Hematopoietic multipotent progenitor cell treated with erythropoietin and hydrocortisone succinate and interleukin-3 and kit ligand, for 6 days (in vitro differentiated cells): ENCODE data around the gene SHB.

Source experiments
- DNase-seq: peaks from one replicate; pipeline ENCODE4 v3.0.0-alpha.2; 2015

The SHB gene

DNA sequence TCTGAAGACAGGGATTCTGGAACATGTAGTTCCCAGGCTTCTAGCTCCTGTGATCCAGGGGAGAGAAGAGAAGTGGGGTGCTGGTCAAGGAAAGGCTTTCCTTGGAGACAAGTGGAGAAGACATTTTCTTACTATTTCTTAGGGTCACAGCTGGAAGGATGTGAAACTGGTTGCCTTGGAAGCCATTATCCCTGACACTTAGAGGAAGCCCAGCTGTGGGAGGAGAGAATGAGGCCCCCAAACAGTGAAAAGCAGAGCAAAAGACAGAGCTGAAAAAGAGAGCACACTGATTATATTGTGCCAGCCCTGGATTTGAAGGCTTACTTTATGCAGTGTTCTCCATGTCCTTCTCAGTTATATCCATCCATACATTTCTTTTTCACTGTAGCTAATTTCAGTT is 17.5 kb upstream of the SHB start:
- no peak for DNase-seq

DNA sequence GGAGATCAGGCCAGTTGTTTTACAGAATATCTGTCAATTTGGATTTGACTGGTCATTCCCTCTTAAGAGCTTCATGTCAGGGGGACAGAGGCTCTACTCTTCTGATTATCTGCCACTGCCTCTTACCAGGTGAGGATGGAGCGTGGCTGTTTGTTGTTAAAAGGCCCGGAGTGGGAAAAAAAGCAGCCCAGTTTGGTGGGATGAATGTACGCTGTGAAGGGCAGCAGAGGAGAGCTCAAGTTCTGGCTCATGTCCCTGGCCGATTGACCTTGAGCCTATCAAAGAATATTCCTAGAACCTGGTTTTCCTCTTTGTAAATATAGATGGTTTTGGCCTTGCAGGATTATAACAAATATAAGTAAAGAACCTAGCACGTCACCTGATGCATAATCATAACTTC is 16.3 kb upstream of the SHB start:
- no peak for DNase-seq

DNA sequence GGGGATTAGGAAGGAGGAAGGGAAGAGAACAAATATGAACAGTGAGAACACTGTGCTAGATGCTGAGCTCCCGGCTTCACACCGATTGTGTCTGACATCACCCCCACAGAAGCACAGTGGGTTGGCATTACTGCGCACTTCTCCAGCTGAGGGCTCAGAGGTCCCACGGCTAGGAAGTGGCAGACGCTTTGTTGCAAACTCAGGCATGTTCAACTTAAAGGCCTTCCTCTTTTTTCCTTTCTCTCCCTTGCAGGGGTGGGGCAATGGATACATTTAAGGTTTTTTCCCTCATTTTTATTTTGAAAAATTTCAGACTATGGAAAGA is 15.5 kb upstream of the SHB start:
- no peak for DNase-seq

- no peak for DNase-seq
Measured at GRCh38 chr9:38083858-38084555, 15.0 kb upstream of the SHB start.

DNA sequence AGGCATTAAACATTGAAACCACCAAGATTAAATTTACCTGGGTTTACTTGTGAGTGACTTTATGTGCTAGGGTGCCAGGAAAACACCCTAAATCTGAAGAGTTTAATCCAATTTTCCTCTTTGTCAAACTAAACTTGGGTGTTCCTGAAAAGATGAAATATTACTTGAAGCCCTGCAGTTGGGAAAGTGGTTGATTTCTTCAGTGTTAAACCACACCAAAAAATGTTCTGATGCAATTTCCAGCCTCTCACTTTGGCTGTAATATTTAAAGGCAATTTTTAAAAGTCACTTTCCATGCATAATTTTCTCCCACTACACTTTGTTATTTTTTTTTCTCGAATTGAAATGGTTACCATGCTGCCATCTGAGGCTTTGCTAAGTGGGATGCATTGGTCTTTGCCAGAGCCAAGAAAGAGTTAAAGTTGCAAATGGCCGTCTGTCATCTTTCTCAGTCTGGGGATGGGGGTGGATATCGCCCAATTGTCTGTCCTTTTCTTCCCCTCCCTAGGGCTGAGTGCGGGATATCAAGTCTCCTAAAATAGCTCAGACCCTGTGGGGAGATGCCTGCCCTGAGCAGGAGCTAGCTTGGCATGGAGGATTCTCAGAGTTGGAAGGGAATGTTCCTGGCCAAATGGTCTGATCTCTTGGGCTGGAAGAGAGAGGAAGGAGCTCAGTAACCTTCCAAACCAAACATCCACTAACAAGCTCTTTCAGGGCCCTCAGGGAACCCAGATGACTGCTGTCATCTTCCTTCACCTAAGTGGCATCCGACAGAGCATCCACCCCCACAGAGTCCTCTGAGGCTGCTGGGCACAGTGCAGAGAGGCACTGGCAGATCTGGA is 13.6 kb upstream of the SHB start:
- DNase-seq = no peak

DNA sequence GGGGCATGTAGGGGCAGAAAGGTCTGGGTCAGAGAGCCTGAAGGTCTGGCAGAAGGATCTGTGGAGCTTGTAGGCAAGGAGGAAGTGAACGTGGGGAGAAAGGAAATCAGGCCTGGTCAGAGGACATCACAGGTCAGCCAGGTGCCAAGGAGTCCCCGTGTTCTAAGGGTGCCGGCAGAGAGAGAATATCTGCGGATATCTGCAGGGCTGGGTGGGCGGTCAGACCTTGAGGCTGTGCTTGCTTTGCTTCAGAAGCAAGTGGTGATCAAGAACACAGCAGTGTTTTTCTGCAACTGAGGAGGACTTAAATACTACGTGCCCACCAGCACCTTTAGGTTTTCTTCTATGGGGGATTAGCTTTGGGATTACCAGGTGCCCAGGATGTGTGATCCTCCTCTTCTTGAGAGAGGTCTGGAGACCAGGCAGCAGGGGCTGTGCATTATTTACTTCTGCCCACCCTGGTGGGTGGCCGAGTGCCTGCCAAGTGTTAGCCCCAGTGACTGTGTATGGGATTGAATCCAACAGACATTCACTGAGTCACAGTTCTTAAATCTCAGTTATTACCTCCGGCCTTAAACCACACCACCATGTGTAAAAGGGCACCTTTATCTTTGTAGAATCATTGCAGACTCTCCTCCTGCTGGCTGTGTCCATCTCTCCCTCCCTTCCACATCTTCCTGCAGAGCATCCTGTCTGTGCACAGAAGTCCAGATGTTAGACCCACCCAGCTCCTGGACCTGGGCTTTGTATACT is 12.5 kb upstream of the SHB start:
- DNase-seq = no peak

DNA sequence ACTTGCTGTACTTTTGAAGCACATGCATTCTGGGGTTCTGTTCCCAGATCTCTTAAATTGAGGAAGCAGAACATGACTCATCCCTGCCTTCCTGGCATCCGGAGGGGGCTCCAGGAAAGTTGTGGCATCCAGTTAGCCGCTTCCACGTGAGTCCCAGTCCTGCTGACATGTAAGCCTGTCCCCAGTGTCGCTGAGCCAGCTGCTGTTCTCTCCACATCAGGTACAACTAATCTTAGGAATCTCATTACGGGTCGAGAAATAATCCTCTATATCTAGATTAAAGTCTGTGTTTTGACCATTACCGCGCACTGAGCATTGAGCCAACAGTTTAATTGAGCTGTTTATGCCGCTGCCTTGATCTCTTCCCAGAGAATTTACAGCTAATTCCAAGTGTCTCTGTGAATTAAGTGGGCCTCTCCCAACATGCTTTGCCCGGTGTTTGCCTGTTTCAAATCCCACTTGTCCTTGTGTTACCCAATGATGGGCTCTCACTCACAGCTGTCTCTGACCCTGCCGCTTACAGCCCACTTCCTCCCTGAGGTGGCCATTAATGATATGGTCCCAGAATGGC is 10.5 kb upstream of the SHB start:
- no peak for DNase-seq

DNA sequence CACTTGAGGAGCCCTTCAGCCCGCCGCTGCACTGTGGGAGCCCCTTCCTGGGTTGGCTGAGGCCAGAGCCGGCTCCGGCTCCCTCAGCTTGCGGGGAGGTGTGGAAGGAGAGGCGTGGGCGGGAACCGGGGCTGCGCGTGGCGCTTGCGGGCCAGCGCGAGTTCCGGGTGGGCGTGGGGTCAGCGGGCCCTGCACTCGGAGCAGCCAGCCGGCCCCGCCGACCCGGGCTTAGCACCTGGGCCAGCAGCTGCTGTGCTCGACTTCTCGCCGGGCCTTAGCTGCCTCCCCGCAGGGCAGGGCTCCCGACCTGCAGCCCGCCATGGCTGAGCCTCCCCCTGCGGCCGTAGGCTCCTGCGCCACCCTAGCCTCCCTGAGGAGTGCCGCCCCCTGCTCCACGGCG is 6.2 kb upstream of the SHB start:
- no peak for DNase-seq

- DNase-seq = no peak
Measured at GRCh38 chr9:38074441-38074961, 5.5 kb upstream of the SHB start.

DNA sequence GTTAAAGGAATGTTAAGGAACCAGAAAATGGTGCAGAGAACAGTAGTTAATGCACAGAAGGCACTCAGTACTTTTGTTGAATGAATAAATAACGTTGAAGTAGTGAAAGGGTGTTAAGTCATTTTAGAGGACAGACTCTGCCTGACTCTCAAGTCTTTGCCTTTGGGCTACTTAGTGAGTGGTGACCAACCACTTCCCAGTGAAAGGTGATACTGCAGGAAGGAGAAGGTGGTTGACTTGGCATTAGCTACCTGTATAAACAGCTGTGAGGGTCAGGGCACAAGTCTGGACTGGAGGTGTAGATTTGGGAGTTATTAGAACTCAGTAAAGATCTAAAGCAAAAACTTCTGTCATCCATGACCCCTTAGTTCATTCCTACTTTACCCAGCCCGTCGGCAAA is 4.9 kb upstream of the SHB start:
- DNase-seq = no peak

GRCh38 chr9:38071470-38072134 is 2.6 kb upstream of the SHB start:
- no peak for DNase-seq

- DNase-seq = peak; percentile 32
Measured at GRCh38 chr9:38067859-38068681, 957 bp downstream of the SHB start.

DNA sequence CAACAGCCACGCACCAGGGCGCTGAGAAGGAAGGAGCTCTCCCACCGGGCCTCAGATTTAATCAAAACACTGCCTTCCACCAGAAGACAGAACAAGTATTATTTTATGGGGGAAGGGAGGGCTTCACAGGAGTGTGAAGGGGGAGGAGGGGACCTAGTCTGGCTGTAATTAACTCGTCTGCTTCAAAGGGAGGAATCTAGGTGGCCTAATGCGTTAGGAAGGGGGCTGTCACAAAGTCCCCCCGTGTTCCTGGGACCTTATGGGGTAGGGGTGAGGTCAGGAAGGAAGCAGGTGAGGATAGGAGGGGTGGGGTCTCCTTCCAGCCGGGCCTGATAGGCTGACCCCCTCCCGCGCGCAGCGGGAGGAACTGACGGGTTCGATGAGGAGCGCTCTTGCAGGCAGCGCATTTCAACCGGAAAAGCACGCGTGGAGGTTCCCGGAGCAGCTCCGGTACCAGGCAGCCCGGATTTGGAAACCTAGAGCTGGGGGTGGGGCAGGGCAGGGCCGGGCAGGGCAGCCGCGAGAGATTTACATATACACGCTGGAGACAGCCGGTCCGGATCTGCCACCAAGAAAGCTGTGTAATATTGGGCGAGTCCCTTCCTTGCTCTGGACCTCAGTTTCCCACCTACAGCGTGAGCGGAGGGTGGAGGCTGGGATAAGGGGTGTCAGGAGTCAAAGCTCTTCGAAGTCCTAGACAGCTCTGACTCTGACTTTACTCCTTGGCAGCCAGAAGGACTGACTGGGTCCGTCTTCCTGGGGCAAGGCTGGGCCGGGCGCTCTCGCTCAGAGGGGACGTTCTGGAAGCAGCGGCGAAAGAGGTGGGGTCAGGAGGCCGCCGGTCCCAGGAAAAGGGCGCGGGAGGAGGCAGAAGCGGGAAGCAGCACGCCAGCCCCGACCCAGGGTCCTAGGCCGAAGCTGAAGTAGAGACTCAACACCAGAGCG is 1.8 kb downstream of the SHB start:
- DNase-seq = peak; percentile 51

- DNase-seq = no peak
Measured at GRCh38 chr9:38066197-38066913, 2.7 kb downstream of the SHB start.

- no peak for DNase-seq
Measured at GRCh38 chr9:38065369-38066075, 3.5 kb downstream of the SHB start.

GRCh38 chr9:38064842-38065368 is 4.1 kb downstream of the SHB start:
- no peak for DNase-seq

- no peak for DNase-seq
Measured at GRCh38 chr9:38063363-38063707, 5.7 kb downstream of the SHB start.

DNA sequence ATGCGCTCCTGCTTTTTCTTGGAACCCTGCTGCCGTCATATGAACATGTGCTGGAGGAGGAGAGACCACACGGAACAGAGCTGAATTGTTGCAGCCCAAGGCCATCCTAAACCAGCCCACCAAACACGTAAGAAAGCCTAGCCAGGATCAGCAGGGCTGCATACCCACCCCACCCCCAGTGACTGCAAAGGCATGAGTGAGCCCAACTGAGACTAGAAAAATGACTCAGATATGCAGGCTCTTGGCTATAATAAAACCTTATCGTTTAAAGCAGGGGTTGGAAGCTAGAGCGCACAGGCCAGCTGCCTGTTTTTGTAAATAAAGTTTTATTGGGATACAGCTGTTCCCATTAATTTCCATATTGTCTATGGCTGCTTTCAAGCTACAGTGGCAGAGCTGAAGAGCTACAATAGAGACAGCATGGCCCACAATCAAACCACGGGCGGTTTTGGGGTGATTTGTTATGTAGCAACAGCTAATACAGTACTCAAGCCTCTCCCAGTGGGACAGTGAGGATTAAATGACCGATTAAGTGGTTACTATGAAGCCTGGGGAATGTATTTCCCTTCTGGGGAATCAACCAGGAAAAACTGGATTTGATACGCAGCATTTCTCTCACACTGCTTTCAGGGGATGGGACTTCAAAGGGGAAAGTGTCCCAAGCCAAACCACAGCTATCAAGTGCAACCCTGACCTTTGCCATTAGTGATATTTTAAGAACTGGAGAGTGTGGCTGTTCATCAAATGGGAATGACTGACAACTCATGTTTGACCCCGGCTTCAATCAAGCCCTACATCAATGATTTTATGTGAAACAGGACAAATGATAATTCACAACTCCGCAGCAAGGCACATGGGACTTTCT is 6.3 kb downstream of the SHB start:
- peak; percentile 56 for DNase-seq
